Middle frontal gyrus (tissue), 1 donor: ENCODE data around the gene ACTL6A.
A peak's percentile ranks its signal among the peaks of the same experiment; 100 is the strongest.
"Not testable (repeated sequence)": the region's sequence is repeated elsewhere in the genome, so short reads cannot be mapped to it uniquely, and the experiment has no call there.

Experiments
- DNase-seq: peaks from one replicate; pipeline ENCODE4 v3.0.0-alpha.2; 2015; ENCODE audit warnings: low spot score; ENCODE audit errors: extremely low spot score

ACTL6A gene

GRCh38 chr3:179562591-179563270 is at the start of gene ACTL6A:
TSS of gene ACTL6A (plus strand) at chr3:179562926. CDS start at chr3:179563093, 167 bp downstream.
- DNase-seq, result peak; percentile 97

DNA sequence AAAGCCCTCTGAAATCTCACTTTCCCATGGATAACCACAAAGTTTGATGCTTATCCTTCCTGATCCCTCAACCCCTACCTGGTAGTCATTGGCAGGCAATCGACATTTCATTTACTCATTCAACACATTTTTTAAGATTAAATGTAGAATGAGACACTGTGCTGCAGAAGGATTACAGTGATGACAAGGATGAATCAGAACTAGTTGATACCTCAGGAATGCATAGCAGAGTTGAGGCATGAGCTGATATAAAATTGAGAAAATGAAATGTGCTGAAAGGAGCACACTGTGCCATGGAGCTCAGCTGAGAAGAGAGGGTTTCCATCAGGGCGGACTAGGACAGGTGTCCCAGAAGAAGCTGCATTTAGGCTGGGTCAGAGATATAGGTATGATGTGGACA is 48.9 kb upstream of the ACTL6A start:
- no peak for DNase-seq

DNA sequence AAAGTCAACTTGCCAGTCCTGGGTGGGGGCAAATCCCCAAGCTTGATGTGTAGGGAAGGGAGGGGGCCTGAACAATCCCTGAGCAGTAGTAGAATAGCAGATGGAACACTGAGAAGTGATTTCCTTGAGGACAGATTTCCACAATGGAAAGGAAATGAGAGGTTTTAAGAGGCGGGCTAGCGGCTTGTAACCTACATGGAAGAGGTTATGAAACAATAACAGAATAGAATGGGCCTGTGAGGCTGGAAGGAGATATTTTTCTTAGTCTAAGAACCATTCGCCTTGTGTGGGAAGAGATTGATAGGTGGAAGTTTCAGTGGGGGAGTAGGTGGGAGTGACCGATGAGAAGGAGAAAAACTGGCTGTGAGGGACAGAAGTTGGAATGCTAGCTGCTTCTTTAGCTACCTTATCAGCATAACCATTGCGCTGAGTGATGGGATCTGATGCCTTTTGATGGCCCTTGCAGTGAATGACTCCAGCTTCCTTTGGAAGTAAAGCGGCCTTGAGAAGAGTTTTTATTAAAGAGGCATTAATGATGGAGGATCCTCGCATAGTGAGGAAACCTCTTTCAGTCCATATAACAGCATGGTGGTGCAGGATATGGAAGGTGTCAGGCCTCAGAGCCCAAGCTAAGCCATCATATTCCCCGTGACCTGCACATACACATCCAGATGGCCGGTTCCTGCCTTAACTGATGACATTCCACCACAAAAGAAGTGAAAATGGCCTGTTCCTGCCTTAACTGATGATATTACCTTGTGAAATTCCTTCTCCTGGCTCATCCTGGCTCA is 46.1 kb upstream of the ACTL6A start:
- not testable (repeated sequence) for DNase-seq

- DNase-seq, result no peak
These were observed 36.2 kb upstream of the ACTL6A start for GRCh38 chr3:179526482-179526881.

GRCh38 chr3:179526989-179527391 is 35.7 kb upstream of the ACTL6A start:
- no peak for DNase-seq

- no peak for DNase-seq
These were observed 34.0 kb upstream of the ACTL6A start for GRCh38 chr3:179528772-179529171.

- no peak for DNase-seq
These were observed 31.1 kb upstream of the ACTL6A start for GRCh38 chr3:179531576-179531975.

- DNase-seq, result no peak
These were observed 29.5 kb upstream of the ACTL6A start for GRCh38 chr3:179533274-179533673.

GRCh38 chr3:179536256-179536655 is 26.5 kb upstream of the ACTL6A start:
- DNase-seq, result no peak

GRCh38 chr3:179541094-179541493 is 21.6 kb upstream of the ACTL6A start:
- no peak for DNase-seq

DNA sequence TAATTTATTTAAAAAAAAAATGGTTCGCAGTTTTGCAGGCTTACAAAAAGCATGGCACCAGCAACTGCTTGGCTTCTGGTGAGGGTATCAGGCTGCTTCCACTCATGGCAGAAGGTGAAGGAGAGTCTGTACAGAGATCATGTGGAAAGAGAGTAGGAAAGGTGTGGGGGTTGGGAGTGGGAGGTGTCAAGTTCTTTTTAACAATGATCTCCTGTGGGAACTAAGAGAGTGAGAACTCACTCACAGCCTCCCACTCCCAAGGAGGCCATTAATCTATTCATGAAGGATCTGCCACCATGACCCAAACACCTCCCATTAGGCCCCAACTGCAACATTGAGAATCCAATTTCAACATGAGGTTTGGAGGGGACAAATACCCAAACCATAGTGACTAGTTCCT is 21.1 kb upstream of the ACTL6A start:
- DNase-seq, result no peak

DNA sequence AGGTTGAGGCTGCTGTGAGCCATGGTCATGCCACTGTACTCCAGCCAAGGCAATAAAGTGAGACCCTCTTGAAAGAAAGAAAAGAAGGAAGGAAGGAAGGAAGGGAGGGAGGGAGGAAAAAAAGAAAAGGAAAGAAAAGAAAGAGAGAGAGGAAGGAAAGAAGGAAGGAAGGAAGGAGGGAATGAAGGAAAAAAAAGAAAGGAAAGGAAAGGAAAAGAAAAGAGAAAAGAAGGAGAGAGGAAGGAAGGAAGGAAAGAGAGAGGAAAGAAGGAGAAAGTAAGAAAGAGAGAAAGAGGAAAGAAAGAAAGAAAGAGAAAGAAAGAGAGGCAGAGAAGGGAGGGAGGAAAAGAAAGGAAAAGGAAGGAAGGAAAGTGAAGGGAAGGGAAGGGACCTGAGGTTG is 20.4 kb upstream of the ACTL6A start:
- no peak for DNase-seq

DNA sequence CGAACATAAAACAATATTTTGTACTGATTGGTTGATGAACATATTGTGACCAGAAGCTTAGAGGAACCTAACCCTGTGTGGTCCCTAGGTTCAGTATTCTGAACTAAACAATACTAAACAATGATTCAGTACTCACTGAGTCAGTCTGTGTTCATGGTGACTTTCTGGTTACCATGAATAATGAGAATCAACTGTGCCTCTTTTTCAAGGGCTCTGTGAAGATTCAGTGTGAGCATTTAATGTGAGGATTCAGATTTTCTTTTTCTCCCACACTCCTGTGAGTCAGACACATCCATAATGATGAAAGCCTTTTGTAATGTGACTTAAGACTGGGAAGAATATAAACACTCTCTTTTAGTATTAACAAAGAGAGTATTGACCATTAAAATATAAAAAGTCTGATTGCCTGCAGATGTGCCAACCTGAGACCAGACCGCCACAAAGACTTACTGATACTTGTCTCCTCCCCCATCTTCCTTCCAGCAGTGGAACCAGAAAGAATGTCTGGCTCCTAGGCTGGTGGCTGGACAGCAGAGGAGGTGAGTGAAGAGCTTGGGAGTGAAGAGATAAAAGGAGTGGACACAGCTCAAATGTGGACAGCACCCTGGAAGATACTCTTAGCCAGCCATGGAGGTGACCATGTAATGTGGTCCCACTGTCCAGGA is 17.6 kb upstream of the ACTL6A start:
- DNase-seq, result no peak

- DNase-seq, result no peak
These were observed 15.9 kb upstream of the ACTL6A start for GRCh38 chr3:179546814-179547241.

DNA sequence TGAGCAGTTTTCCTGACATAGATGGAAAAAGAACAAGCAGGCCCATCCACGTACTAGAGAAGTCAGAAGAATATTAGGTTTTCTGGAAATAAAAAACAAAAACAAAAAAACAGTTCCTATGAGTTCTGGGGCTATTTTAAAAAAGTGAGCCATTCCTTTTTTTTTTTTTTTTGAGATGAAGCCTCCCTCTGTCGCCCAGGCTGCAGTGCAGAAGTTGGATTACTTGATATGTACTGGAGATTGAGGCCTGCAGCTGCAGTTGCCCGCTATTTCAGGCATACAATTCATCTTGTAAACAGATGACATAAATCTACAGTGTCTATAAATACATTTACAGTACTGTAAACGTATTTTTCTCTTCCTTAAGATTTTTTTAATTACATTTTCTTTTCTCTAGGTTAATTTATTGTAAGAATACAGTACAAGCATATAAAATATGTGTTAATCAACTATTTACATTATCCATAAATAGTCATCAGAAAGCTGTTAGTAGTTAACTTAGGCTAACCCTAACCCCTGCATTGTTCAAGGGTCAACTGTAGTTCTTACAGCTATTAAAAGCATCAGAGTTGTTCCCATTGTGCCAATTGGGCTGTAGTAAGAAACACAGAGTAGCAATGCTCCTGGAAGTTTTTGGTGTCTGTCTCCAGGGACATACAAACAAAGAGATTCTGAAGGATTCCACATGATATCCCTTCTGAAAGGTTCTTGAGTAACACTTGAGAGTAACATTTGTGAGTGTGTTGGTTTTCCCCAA is 11.2 kb upstream of the ACTL6A start:
- no peak for DNase-seq

DNA sequence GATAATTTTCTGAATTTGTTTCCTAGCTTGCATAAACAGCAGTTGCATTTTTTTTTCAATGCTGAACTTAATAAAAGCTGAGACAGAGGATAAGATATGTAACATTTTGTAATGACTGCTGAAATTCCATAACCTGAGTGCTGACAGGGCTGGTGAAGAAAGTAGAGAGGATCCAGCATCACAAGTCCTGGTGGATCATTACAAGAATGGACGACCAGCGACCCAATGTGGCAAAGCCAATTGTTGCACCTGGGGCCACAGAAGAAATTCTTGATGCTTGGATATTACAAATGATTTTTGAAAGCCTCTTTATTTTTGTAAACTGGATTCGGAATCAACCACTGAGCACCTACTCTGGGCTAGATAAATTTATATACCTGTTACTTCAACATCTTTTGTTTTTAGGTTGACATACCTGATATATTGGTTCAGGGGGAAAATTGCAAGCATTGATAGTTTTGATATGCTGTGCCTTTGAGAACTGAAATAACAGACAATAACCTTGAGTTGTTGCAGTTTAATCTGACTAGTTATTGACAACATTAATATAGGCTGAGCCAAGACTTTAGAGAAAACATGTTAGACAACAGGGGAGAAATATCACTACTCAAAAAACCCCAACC is 3.9 kb upstream of the ACTL6A start:
- DNase-seq, result peak; percentile 27

- DNase-seq, result no peak
These were observed 1.9 kb upstream of the ACTL6A start for GRCh38 chr3:179560791-179561190.

- DNase-seq, result no peak
These were observed 601 bp downstream of the ACTL6A start for GRCh38 chr3:179563271-179563783.

GRCh38 chr3:179565496-179565895 is 2.8 kb downstream of the ACTL6A start:
- DNase-seq, result no peak

GRCh38 chr3:179580992-179581391 is 18.3 kb downstream of the ACTL6A start:
- no peak for DNase-seq

DNA sequence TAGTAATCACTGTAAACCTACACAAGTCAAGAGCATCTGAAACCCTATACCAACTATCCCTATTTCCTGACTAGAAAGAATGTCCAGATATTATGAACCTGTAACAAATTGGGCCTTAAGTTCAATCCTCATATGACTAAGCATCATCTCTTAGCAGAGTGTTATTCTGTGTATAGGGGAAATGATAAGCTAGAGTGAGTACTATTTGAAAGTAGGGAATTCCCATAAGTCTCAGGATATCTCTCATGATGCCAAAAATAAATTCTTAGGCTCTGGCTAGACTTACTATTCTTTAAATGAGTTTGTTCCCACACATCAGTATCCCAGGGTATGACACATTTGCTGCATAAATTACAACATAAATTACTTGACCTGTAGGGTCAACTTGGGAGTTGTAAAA is 26.4 kb downstream of the ACTL6A start:
- no peak for DNase-seq
